Lower leg skin (tissue), 4 donors: ENCODE results near the gene RIOK1. TPM values are rescaled to one million over a fixed set of nuclear protein-coding genes. Genes with fewer than 3 reads are reported as not detected.
"Not testable (repeated sequence)": the region's sequence is repeated elsewhere in the genome, so short reads cannot be mapped to it uniquely, and the experiment has no call there.

Experiments
- DNase-seq, 2 donors: peaks; one replicate each; pipeline ENCODE4 v3.0.0-alpha.2; 2019; ENCODE audit warnings: low spot score in 2 of 2
- H3K4me3 ChIP-seq: fragments of 200-600 bp; sonication (generic); 2 replicates; pipeline ENCODE4 v1.5.1; 2017; ENCODE audit warnings: mild to moderate bottlenecking, low read depth; ENCODE audit not compliant: poor library complexity, severe bottlenecking
- CTCF ChIP-seq, 3 donors: fragments of 450-650 bp; IDR thresholded peaks; one replicate each; pipeline ENCODE4 v1.5.1; 2016; ENCODE audit warnings: antibody characterized with exemption in 3 of 3, mild to moderate bottlenecking in 3 of 3, moderate library complexity in 2 of 3
- POLR2A ChIP-seq, 2 donors: fragments of 450-650 bp; IDR thresholded peaks; one replicate each; pipeline ENCODE4 v1.6.1; 2016 to 2017; ENCODE audit warnings: antibody characterized with exemption in 2 of 2, mild to moderate bottlenecking in 1 of 2, moderate library complexity in 1 of 2
- WGBS, 2 donors: methylation state at CpG; one replicate each; pipeline ENCODE4 v1.1.5; 2018; 5-methylcytosine and 5-hydroxymethylcytosine counted together
- intact Hi-C: fragments of 100-400 bp; cut with DNase I; formaldehyde crosslinking; loops from one replicate; pipeline ENCODE4 v1.15.0; 2023; ENCODE audit warnings: low total_unique reads
- total RNA-seq, 4 donors: library from RNA; depleted of rRNA; stranded (reverse); fragments of >200 nt; gene quantifications; one replicate each; pipeline ENCODE4 v1.1.0, GENCODE V29; 2016

The RIOK1 gene
- 10 to 100 TPM; 13.1 to 17.5 (median 14.6) TPM for total RNA-seq

GRCh38 chr6:7389451-7390225 is at the start of gene RIOK1, which contains the start of gene CAGE1:
Gene RIOK1 (plus strand): TSS chr6:7389808. CDS start chr6:7390003, 195 bp downstream.
Gene CAGE1 (minus strand): TSS chr6:7389742. CDS start chr6:7387173, 2,569 bp downstream.
- H3K4me3 ChIP-seq: peak within 1 kb of the TSS; percentile 68
- peak in 1 of 2 donors; percentile 6 for TF ChIP-seq POLR2A (IDR thresholded peaks at IDR 0.05)
- TF ChIP-seq CTCF (IDR thresholded peaks at IDR 0.05): no peak
- 0 to 1% methylated on average over 58 to 60 of the region's 62 CpGs for WGBS, 2 donors
- intact Hi-C loops: no loop called here
- peak; percentile 92 to 99 for DNase-seq

DNA sequence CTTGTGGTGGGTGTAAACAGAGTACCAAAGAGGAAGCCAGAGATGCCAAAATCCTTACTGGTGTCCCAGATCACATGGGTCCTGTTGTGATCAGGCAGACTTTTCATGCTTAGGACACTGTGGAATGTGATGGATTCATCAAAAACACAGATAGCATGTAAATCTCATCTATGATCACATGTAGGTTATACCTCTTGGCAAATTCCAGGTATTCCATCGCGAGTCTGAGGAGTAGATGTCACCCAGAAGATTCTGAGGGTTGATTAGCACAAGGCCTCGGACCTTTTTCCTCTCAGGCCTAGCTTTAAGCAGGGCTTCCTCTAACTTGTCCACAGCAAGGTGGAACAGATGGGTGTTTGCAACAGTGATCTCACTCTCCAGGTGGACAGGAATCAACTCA is 48.3 kb upstream of the RIOK1 start:
- DNase-seq: no peak

DNA sequence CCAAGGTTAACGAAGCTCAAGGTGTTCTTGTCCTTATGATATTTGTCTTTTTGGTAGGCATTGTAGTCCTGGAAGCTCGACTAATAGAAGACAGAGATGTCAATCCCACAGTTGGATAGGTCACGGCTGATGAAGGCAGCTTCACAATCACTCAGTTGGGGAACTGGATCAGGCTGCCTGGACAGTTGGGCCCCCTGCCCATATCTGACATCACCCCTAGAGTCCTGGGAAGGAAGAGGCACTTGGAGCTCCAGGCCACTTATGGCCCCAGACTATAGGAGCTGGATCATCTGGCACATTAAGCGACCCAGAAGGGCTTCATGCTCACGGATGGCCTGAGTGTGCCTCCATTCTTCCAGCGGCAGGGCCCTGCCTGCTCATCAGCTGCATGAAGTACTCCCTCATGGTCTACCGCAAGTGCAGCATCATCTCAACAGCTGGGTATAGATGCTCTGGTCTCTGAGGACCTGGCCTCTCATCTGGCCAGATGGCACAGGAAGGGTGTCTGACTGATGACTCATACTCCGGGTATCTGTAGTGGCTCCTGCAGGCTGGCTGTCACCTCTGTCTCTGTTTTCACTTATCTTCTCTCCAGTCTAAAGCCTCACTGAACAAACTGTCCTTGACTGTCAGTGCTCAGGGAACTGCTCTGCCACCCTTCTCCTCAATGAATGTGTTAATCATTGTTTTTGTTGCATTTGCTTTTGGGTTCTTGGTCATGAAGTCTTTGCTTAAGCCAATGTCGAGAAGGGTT is 47.4 kb upstream of the RIOK1 start:
- H3K4me3 ChIP-seq: no peak overlapping the region
- no peak for DNase-seq
- TF ChIP-seq POLR2A (IDR thresholded peaks at IDR 0.05): no peak
- TF ChIP-seq CTCF (IDR thresholded peaks at IDR 0.05): no peak
- 80 to 81% methylated on average over 8 to 9 of the region's 9 CpGs for WGBS, 2 donors
- intact Hi-C loops: no loop called here

More for the DNA sequence above, 48.3 kb upstream of the RIOK1 start:
- intact Hi-C loops: no loop called here
- TF ChIP-seq CTCF (IDR thresholded peaks at IDR 0.05) (no peak), POLR2A (IDR thresholded peaks at IDR 0.05) (no peak)
- 81 to 95% methylated on average over 3 of the region's 3 CpGs for WGBS, 2 donors
- no peak overlapping the region for H3K4me3 ChIP-seq

DNA sequence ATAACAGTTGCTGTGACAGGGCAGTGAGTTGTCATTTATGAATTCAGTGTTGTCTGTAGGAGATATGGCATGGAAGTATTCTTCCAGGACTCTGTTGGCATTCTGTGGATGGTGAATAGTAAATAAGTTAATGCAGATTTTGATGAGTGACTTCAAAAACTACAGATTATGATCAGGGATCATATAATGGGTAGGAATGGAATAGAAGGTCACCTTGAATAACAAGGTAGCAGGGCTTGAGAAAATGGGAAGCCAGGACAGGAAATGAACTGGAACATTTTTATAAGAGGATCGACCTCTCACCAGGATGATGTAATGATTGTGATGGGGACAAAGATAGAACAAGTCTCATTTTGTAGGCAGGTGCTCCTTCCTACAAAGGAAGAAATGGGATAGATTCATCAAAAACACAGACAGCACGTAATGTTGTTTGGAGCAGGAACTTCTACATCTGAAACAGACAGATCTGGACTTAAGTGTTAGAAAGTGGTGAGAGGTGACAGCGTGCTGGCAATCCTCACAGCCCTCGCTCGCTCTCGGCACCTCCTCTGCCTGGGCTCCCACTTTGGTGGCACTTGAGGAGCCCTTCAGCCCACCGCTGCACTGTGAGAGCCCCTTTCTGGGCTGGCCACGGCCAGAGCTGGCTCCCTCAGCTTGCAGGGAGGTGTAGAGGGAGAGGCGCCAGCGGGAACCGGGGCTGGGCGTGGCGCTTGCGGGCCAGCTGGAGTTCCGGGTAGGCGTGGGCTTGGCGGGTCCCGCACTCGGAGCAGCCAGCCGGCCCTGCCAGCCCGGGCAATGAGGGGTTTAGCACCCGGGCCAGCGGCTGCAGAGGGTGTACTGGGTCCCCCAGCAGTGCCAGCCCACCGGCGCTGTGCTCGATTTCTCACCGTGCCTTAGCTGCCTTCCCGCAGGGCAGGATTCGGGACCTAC is 45.8 kb upstream of the RIOK1 start:
- no peak overlapping the region for H3K4me3 ChIP-seq
- intact Hi-C loops: no loop called here
- TF ChIP-seq POLR2A (IDR thresholded peaks at IDR 0.05): no peak
- DNase-seq: no peak
- 93 to 94% methylated on average over 28 to 29 of the region's 29 CpGs for WGBS, 2 donors

DNA sequence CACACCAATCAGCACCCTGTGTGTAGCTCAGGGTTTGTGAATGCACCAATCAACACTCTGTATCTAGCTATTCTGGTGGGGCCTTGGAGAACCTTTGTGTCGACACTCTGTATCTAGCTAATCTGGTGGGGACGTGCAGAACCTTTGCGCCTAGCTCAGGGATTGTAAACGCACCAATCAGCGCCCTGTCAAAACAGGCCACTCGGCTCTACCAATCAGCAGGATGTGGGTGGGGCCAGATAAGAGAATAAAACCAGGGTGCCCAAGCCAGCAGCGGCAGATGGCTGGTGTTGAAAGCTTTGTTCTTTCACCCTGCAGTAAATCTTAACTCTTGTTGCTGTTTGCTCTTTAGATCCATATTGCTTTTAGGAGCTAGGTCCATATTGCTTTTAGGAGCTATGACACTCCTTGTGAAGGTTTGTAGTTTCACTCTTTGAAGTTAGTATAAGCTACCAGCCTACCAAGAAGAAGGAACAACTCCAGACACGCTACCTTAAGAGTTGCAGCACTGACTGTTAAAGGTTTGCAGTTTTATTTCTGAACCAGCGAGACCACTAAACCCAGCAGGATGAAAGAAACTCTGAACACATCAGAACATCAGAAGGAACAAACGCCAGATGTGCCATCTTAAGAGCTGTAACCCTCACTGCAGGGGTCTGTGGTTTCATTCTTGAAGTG is 44.7 kb upstream of the RIOK1 start:
- H3K4me3 ChIP-seq, DNase-seq, intact Hi-C loops: not testable (repeated sequence)
- 82 to 89% methylated on average over 10 of the region's 10 CpGs for WGBS, 2 donors

GRCh38 chr6:7347551-7347997 is 42.0 kb upstream of the RIOK1 start:
- H3K4me3 ChIP-seq, DNase-seq, intact Hi-C loops: not testable (repeated sequence)
- 55 to 65% methylated on average over 2 of the region's 2 CpGs for WGBS, 2 donors

- DNase-seq, H3K4me3 ChIP-seq, intact Hi-C loops: not testable (repeated sequence)
- 72 to 76% methylated on average over 1 of the region's 1 CpG for WGBS, 2 donors
Observed at GRCh38 chr6:7350591-7350990, 39.0 kb upstream of the RIOK1 start.

DNA sequence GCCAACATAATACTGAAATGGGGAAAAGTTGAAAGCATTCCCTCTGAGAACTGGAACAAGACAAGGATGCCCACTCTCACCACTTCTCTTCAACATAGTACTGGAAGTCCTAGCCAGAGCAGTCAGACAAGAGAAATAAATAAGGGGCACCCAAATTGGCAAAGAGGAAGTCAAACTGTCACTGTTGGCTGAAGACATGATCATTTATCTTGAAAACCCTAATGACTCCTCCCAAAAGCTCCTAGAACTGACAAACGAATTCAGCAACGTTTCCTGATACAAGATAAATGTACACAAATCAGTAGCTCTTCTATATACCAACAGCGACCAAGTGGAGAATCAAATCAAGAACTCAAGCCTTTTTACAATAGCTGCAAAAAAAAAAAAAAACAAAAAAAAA is 37.7 kb upstream of the RIOK1 start:
- H3K4me3 ChIP-seq, DNase-seq, intact Hi-C loops: not testable (repeated sequence)
- 69 to 78% methylated on average over 3 of the region's 3 CpGs for WGBS, 2 donors
